HL-60/S4 treated with phorbol 12-myristate 13-acetate at 8.2 ng/mL for 4 days and 3 days (cell line): ENCODE data around the gene LMAN1.

ENCODE experiments used
- in situ Hi-C: fragments of 300-500 bp; cut with MboI; formaldehyde crosslinking; loops from 2 replicates; pipeline ENCODE4 v1.15.0; 2022; ENCODE audit warnings: low sequenced_read_pairs

LMAN1 gene

GRCh38 chr18:59305295-59305694 is 53.8 kb downstream of the LMAN1 start:
- in situ Hi-C loops = no loop called here

- in situ Hi-C loops = no loop called here
These were observed 55.3 kb downstream of the LMAN1 start for GRCh38 chr18:59303656-59304195.

- in situ Hi-C loops = no loop called here
These were observed 56.1 kb downstream of the LMAN1 start for GRCh38 chr18:59303006-59303405.

GRCh38 chr18:59301929-59302328 is 57.1 kb downstream of the LMAN1 start:
- in situ Hi-C loops = no loop called here

GRCh38 chr18:59300676-59301285 is 58.3 kb downstream of the LMAN1 start:
- in situ Hi-C loops = no loop called here

GRCh38 chr18:59298871-59299270 is 60.2 kb downstream of the LMAN1 start:
- in situ Hi-C loops = no loop called here

- in situ Hi-C loops = no loop called here
These were observed 65.7 kb downstream of the LMAN1 start for GRCh38 chr18:59293317-59293716.

GRCh38 chr18:59286341-59286740 is 72.7 kb downstream of the LMAN1 start:
- in situ Hi-C loops = no loop called here

- in situ Hi-C loops = no loop called here
These were observed 76.7 kb downstream of the LMAN1 start for GRCh38 chr18:59282341-59282740.

GRCh38 chr18:59279722-59280121 is 79.3 kb downstream of the LMAN1 start:
- in situ Hi-C loops = no loop called here

- in situ Hi-C loops = no loop called here
These were observed 79.9 kb downstream of the LMAN1 start for GRCh38 chr18:59279193-59279592.

- in situ Hi-C loops = no loop called here
These were observed 80.3 kb downstream of the LMAN1 start for GRCh38 chr18:59278793-59279192.
